GM23338 (cell line): ENCODE data around the gene OAT. TPM values are rescaled to one million over a fixed set of nuclear protein-coding genes. Genes with fewer than 3 reads are reported as not detected.
A peak's percentile ranks its signal among the peaks of the same experiment; 100 is the strongest.

Source experiments
- ATAC-seq: fragments of 200-7000 bp; cut with Tn5 transposase; 3 replicates; pipeline ENCODE4 v1.9.1; 2020
- DNase-seq: peaks from one replicate; pipeline ENCODE4 v3.0.0-alpha.2; 2015; ENCODE audit warnings: low spot score
- H2AFZ ChIP-seq: fragments of 200-600 bp; sonication (generic); 2 replicates; pipeline ENCODE4 v1.8.0; 2016; ENCODE audit warnings: antibody characterized with exemption, mild to moderate bottlenecking, moderate library complexity
- H3F3A ChIP-seq: fragments of 200-600 bp; sonication (generic); replicated peaks from 2 replicates; pipeline ENCODE4 v1.8.0; 2017; ENCODE audit warnings: antibody characterized with exemption, mixed run types, low read depth
- H3K27ac ChIP-seq: fragments of 200-600 bp; sonication (generic); 2 replicates; pipeline ENCODE4 v1.6.1; 2016; ENCODE audit warnings: low read depth
- H3K27me3 ChIP-seq: fragments of 200-600 bp; sonication (generic); 2 replicates; pipeline ENCODE4 v1.8.0; 2016; ENCODE audit warnings: mild to moderate bottlenecking, mixed run types, moderate library complexity; ENCODE audit not compliant: insufficient read depth
- H3K36me3 ChIP-seq: fragments of 200-600 bp; sonication (generic); 2 replicates; pipeline ENCODE4 v1.8.0; 2016; ENCODE audit warnings: mild to moderate bottlenecking; ENCODE audit not compliant: insufficient read depth
- H3K4me1 ChIP-seq: fragments of 200-600 bp; sonication (generic); 2 replicates; pipeline ENCODE4 v1.8.0; 2016; ENCODE audit warnings: mild to moderate bottlenecking, moderate library complexity; ENCODE audit not compliant: insufficient read depth
- H3K4me2 ChIP-seq: fragments of 200-600 bp; sonication (generic); 2 replicates; pipeline ENCODE4 v1.7.1; 2017; ENCODE audit warnings: mixed run types
- H3K4me3 ChIP-seq: fragments of 200-600 bp; sonication (generic); 2 replicates; pipeline ENCODE4 v1.6.1; 2016; ENCODE audit warnings: mixed run types
- H3K79me2 ChIP-seq: fragments of 200-600 bp; sonication (generic); replicated peaks from 2 replicates; pipeline ENCODE4 v1.8.0; 2017; ENCODE audit warnings: mild to moderate bottlenecking; ENCODE audit not compliant: insufficient read depth
- H3K9me2 ChIP-seq: fragments of 200-600 bp; sonication (generic); 2 replicates; pipeline ENCODE4 v1.8.0; 2017; ENCODE audit not compliant: insufficient read depth
- H4K20me1 ChIP-seq: fragments of 200-600 bp; sonication (generic); replicated peaks from 2 replicates; pipeline ENCODE4 v1.8.0; 2017; ENCODE audit warnings: mild to moderate bottlenecking; ENCODE audit not compliant: insufficient read depth
- H3K27ac Mint-ChIP-seq: 2 replicates; pipeline ENCODE4 v1.8.0; 2020; ENCODE audit warnings: inconsistent platforms, mild to moderate bottlenecking, moderate library complexity, mixed read lengths
- H3K27me3 Mint-ChIP-seq: 3 replicates; pipeline ENCODE4 v1.8.0; 2022; ENCODE audit warnings: low read depth, mild to moderate bottlenecking, moderate library complexity, mixed read lengths, inconsistent platforms; ENCODE audit not compliant: insufficient read depth, poor library complexity
- H3K36me3 Mint-ChIP-seq: 3 replicates; pipeline ENCODE4 v1.8.0; 2021; ENCODE audit warnings: low read depth, mild to moderate bottlenecking, inconsistent platforms, moderate library complexity, mixed read lengths
- H3K4me1 Mint-ChIP-seq: 3 replicates; pipeline ENCODE4 v1.8.0; 2020; ENCODE audit warnings: mild to moderate bottlenecking, inconsistent platforms, mixed read lengths
- H3K4me3 Mint-ChIP-seq: 3 replicates; pipeline ENCODE4 v1.8.0; 2021; ENCODE audit warnings: moderate library complexity, mild to moderate bottlenecking, inconsistent platforms, mixed read lengths
- H3K9me3 Mint-ChIP-seq: 3 replicates; pipeline ENCODE4 v1.8.0; 2020; ENCODE audit warnings: moderate library complexity, mild to moderate bottlenecking, inconsistent platforms, mixed read lengths
- CREB1 ChIP-seq: fragments of 250-450 bp; sonication (Bioruptor Pico); IDR thresholded peaks from 2 replicates; pipeline ENCODE4 v1.5.0; 2020; ENCODE audit warnings: low read depth, mild to moderate bottlenecking, moderate library complexity
- CTCF ChIP-seq, 2 experiments: fragments of 200-600 bp in 1 of 2; sonication (generic) in 1 of 2; conservative IDR thresholded peaks; 2 replicates each; pipeline versions ENCODE4 v1.5.1 to v1.6.1; 2016 to 2017; ENCODE audit warnings: antibody characterized with exemption in 2 of 2, low read depth in 2 of 2, mild to moderate bottlenecking in 2 of 2, moderate library complexity in 1 of 2
- ETS1 ChIP-seq: IDR thresholded peaks from 2 replicates; pipeline ENCODE4 v1.6.1; 2016; ENCODE audit warnings: antibody characterized with exemption
- EZH2 ChIP-seq: fragments of 200-600 bp; sonication (generic); IDR thresholded peaks from one replicate; pipeline ENCODE4 v1.8.0; 2017; ENCODE audit warnings: antibody characterized with exemption, mild to moderate bottlenecking, low read depth; ENCODE audit not compliant: unreplicated experiment
- EZH2phosphoT487 ChIP-seq: fragments of 200-600 bp; sonication (generic); IDR thresholded peaks from one replicate; pipeline ENCODE4 v1.8.1; 2018; ENCODE audit warnings: antibody characterized with exemption; ENCODE audit not compliant: unreplicated experiment
- JUNB ChIP-seq: IDR thresholded peaks from one replicate; pipeline ENCODE4 v1.6.1; 2016; ENCODE audit warnings: antibody characterized with exemption; ENCODE audit not compliant: unreplicated experiment
- NANOG ChIP-seq: IDR thresholded peaks from 2 replicates; pipeline ENCODE4 v1.6.1; 2016; ENCODE audit warnings: antibody characterized with exemption, borderline replicate concordance
- POLR2AphosphoS5 ChIP-seq: IDR thresholded peaks from 2 replicates; pipeline ENCODE4 v1.6.1; 2016; ENCODE audit warnings: antibody characterized with exemption, low read depth
- REST ChIP-seq: IDR thresholded peaks from one replicate; pipeline ENCODE4 v1.6.1; 2018; ENCODE audit warnings: antibody characterized with exemption; ENCODE audit not compliant: unreplicated experiment
- STAT1 ChIP-seq: IDR thresholded peaks from one replicate; pipeline ENCODE4 v1.6.1; 2016; ENCODE audit warnings: antibody characterized with exemption; ENCODE audit not compliant: unreplicated experiment
- ZNF114 ChIP-seq: fragments of 250-450 bp; sonication (Bioruptor Pico); IDR thresholded peaks from 2 replicates; pipeline ENCODE4 v1.5.0; 2020; ENCODE audit warnings: mild to moderate bottlenecking, moderate library complexity
- ZNF331 ChIP-seq: fragments of 250-450 bp; sonication (Bioruptor Pico); IDR thresholded peaks from 2 replicates; pipeline ENCODE4 v1.5.0; 2020; ENCODE audit warnings: low read depth, mild to moderate bottlenecking, moderate library complexity
- polyA plus RNA-seq: library from polyadenylated mRNA; unstranded; fragments of >200 nt; fragmentation: Nextera tagmentation; extraction: Ambion mirVana; gene quantifications from 2 replicates; pipeline ENCODE4 v1.2.1, GENCODE V29; 2016
- total RNA-seq: library from RNA; depleted of rRNA; stranded (reverse); fragments of >200 nt; shearing (Covaris generic); gene quantifications from 2 replicates; pipeline ENCODE4 v1.2.3, GENCODE V29; 2014

Gene OAT
- total and polyA plus RNA-seq, 2 experiments from 2014 or later: 131 to 139 TPM

- H3K4me2 ChIP-seq: peak overlapping the region; percentile 98
- peak; percentile 92 for DNase-seq
- Mint-ChIP-seq H3K4me1 (no peaks in the 10 kb centered on the region; the same call in 2 of the 3 replicates), H3K27me3 (peaks cover 11% of the 10 kb centered on the region), H3K36me3 (peaks cover 12% of the 10 kb centered on the region; the same call in 2 of the 3 replicates), H3K4me3 (peak overlapping the region; percentile 56; the same call in 2 of the 3 replicates), H3K9me3 (peaks cover 19% of the 10 kb centered on the region), H3K27ac (no peak overlapping the region)
- H3K36me3 ChIP-seq: no peaks in the 10 kb centered on the region
- peak overlapping the region; percentile 100 for H2AFZ ChIP-seq
- H4K20me1 ChIP-seq: no peaks in the 10 kb centered on the region
- no peaks in the 10 kb centered on the region for H3K9me2 ChIP-seq
- H3K4me1 ChIP-seq: peaks cover 6% of the 10 kb centered on the region; the same call in 1 of the 2 replicates
- no peaks in the 10 kb centered on the region for H3K79me2 ChIP-seq
- H3F3A ChIP-seq: 0 out of 2 replicates have a peak, but pooled peaks cover 5% of the 10 kb centered on the region
- no peak overlapping the region for H3K27ac ChIP-seq
- peaks cover 6% of the 10 kb centered on the region; the same call in 1 of the 2 replicates for H3K27me3 ChIP-seq
- TF ChIP-seq ETS1 (no peak), STAT1 (no peak), CTCF (conservative IDR thresholded peaks at IDR 0.05; ENCODE audit: low read depth in 2 of 2) (peak; percentile 73 to 95), EZH2phosphoT487 (no peak)
- peak overlapping the region; percentile 80 for H3K4me3 ChIP-seq
- peak; percentile 88 for ATAC-seq
These were observed 29.7 kb downstream of the OAT start for GRCh38 chr10:124388823-124389612.

- H2AFZ ChIP-seq: peak overlapping the region; percentile 100
- H3K27ac Mint-ChIP-seq: no peak overlapping the region
- peaks cover 11% of the 10 kb centered on the region for H3K27me3 Mint-ChIP-seq
- TF ChIP-seq NANOG (no peak), ZNF331 (CRISPR knock-in tag) (no peak), CREB1 (no peak), REST (no peak), ETS1 (no peak), EZH2 (no peak), CTCF (conservative IDR thresholded peaks at IDR 0.05; ENCODE audit: low read depth in 2 of 2) (no peak), POLR2AphosphoS5 (no peak), JUNB (no peak), ZNF114 (no peak)
These were observed 30.3 kb downstream of the OAT start for GRCh38 chr10:124388476-124388822.

More at GRCh38 chr10:124388476-124388822, 30.3 kb downstream of the OAT start:
- no peak overlapping the region for H3K27ac ChIP-seq
- H3K4me3 ChIP-seq: peak overlapping the region; percentile 80
- no peak for ATAC-seq
- H3K9me2 ChIP-seq: no peaks in the 10 kb centered on the region
- peaks cover 6% of the 10 kb centered on the region; the same call in 1 of the 2 replicates for H3K27me3 ChIP-seq
- H3K36me3 ChIP-seq: no peaks in the 10 kb centered on the region
- H3F3A ChIP-seq: 0 out of 2 replicates have a peak, but pooled peaks cover 5% of the 10 kb centered on the region
- peak overlapping the region; percentile 98 for H3K4me2 ChIP-seq
- peaks cover 14% of the 10 kb centered on the region for H3K9me3 Mint-ChIP-seq
- H3K4me1 ChIP-seq: peaks cover 6% of the 10 kb centered on the region; the same call in 1 of the 2 replicates
- H4K20me1 ChIP-seq: no peaks in the 10 kb centered on the region
- H3K4me3 Mint-ChIP-seq: 0 out of 3 replicates have a peak overlapping the region, but pooled peaks have one; percentile 50
- H3K79me2 ChIP-seq: no peaks in the 10 kb centered on the region
- H3K4me1 Mint-ChIP-seq: no peaks in the 10 kb centered on the region; the same call in 2 of the 3 replicates
- DNase-seq: no peak
- H3K36me3 Mint-ChIP-seq: peaks cover 7% of the 10 kb centered on the region; the same call in 2 of the 3 replicates
